Neural cell (in vitro differentiated cells): ENCODE measurements around the gene STYK1. TPM values are rescaled to one million over a fixed set of nuclear protein-coding genes. Genes with fewer than 3 reads are reported as not detected.

Experiments used
- H2AFZ ChIP-seq: fragments of 200-600, 300-800 bp; sonication (generic), shearing (Covaris generic); 2 replicates; pipeline ENCODE4 v1.6.0; 2014; ENCODE audit warnings: low read depth, mild to moderate bottlenecking, antibody characterized with exemption, low read length, moderate library complexity
- H3F3A ChIP-seq: fragments of 200-600 bp; shearing (Covaris generic); 2 replicates; pipeline ENCODE4 v1.6.1; 2016; ENCODE audit warnings: mild to moderate bottlenecking, moderate library complexity, mixed read lengths, antibody characterized with exemption, low read length; ENCODE audit not compliant: insufficient read depth, poor library complexity, severe bottlenecking
- H3K27ac ChIP-seq: fragments of 200-600, 300-800 bp; sonication (generic), shearing (Covaris generic); 2 replicates; pipeline ENCODE4 v1.5.1; 2014; ENCODE audit warnings: mild to moderate bottlenecking, low read length, moderate library complexity
- H3K27me3 ChIP-seq: fragments of 300-800, 200-600 bp; sonication (generic), shearing (Covaris generic); 2 replicates; pipeline ENCODE4 v1.6.0; 2014; ENCODE audit warnings: mild to moderate bottlenecking, low read depth, low read length, moderate library complexity; ENCODE audit not compliant: insufficient read depth
- H3K36me3 ChIP-seq: fragments of 300-800, 200-600 bp; sonication (generic), shearing (Covaris generic); 2 replicates; pipeline ENCODE4 v1.5.1; 2014; ENCODE audit warnings: mild to moderate bottlenecking, antibody characterized with exemption, low read length, moderate library complexity; ENCODE audit not compliant: insufficient read depth
- H3K4me2 ChIP-seq: fragments of 300-800, 200-600 bp; sonication (generic), shearing (Covaris generic); 2 replicates; pipeline ENCODE4 v1.6.0; 2014; ENCODE audit warnings: mild to moderate bottlenecking, low read length
- H3K4me3 ChIP-seq: fragments of 300-800, 200-600 bp; sonication (generic), shearing (Covaris generic); 2 replicates; pipeline ENCODE4 v1.5.1; 2014; ENCODE audit warnings: mild to moderate bottlenecking, low read length, moderate library complexity
- H3K79me2 ChIP-seq: fragments of 200-600 bp; shearing (Covaris generic); replicated peaks from 2 replicates; pipeline ENCODE4 v1.6.0; 2014; ENCODE audit warnings: mild to moderate bottlenecking, low read length, moderate library complexity; ENCODE audit not compliant: insufficient read depth
- H3K9ac ChIP-seq: fragments of 300-800, 200-600 bp; sonication (generic), shearing (Covaris generic); 2 replicates; pipeline ENCODE4 v1.6.1; 2016; ENCODE audit warnings: mild to moderate bottlenecking, low read length, mixed read lengths
- H3K9me2 ChIP-seq: fragments of 200-600 bp; shearing (Covaris generic); 2 replicates; pipeline ENCODE4 v1.6.1; 2016; ENCODE audit warnings: mild to moderate bottlenecking, low read length, mixed read lengths; ENCODE audit not compliant: insufficient read depth
- H3K9me3 ChIP-seq: fragments of 200-600, 300-800 bp; sonication (generic), shearing (Covaris generic); 2 replicates; pipeline ENCODE4 v1.6.1; 2016; ENCODE audit warnings: mild to moderate bottlenecking, mixed run types, low read length, moderate library complexity, mixed read lengths
- H4K20me1 ChIP-seq: fragments of 200-600 bp; shearing (Covaris generic); 2 replicates; pipeline ENCODE4 v1.6.1; 2016; ENCODE audit warnings: mild to moderate bottlenecking, mixed run types; ENCODE audit not compliant: insufficient read depth
- EP300 ChIP-seq: fragments of 450-650 bp; conservative IDR thresholded peaks from 2 replicates; pipeline ENCODE4 v1.6.1; 2014; ENCODE audit warnings: antibody characterized with exemption, mild to moderate bottlenecking, moderate library complexity; ENCODE audit not compliant: poor library complexity, severe bottlenecking
- EZH2 ChIP-seq: fragments of 200-600, 300-800 bp; shearing (Covaris generic), sonication (generic); IDR thresholded peaks from 2 replicates; pipeline ENCODE4 v1.6.1; 2014; ENCODE audit warnings: antibody characterized with exemption, low read length, borderline replicate concordance, mild to moderate bottlenecking; ENCODE audit not compliant: insufficient read depth, poor library complexity, severe bottlenecking
- MXI1 ChIP-seq: fragments of 450-650 bp; conservative IDR thresholded peaks from 2 replicates; pipeline ENCODE4 v1.6.1; 2014; ENCODE audit warnings: antibody characterized with exemption, mild to moderate bottlenecking; ENCODE audit not compliant: poor library complexity, severe bottlenecking
- RAD21 ChIP-seq: fragments of 450-650 bp; conservative IDR thresholded peaks from 2 replicates; pipeline ENCODE4 v1.6.1; 2014; ENCODE audit warnings: antibody characterized with exemption, mild to moderate bottlenecking, moderate library complexity
- SMC3 ChIP-seq: fragments of 450-650 bp; conservative IDR thresholded peaks from 2 replicates; pipeline ENCODE4 v1.6.1; 2014; ENCODE audit warnings: antibody characterized with exemption, mild to moderate bottlenecking, moderate library complexity; ENCODE audit not compliant: poor library complexity
- TAF1 ChIP-seq: IDR thresholded peaks from 2 replicates; pipeline ENCODE4 v1.6.1; 2012; ENCODE audit warnings: low read depth
- polyA minus RNA-seq: library from RNA; depleted of rRNA, polyadenylated mRNA; stranded (reverse); fragments of >200 nt; gene quantifications from 2 replicates; pipeline ENCODE4 v1.2.3, GENCODE V29; 2014
- polyA plus RNA-seq: library from polyadenylated mRNA; depleted of rRNA; stranded (reverse); fragments of >200 nt; gene quantifications from 2 replicates; pipeline ENCODE4 v1.2.3, GENCODE V29; 2014
- TF ChIP-seq, protein P1 (sequence below): fragments of 450-650 bp; IDR thresholded peaks from 2 replicates; pipeline ENCODE4 v1.5.1; 2014; ENCODE audit warnings: antibody characterized with exemption, mild to moderate bottlenecking, moderate library complexity; ENCODE audit not compliant: poor library complexity, severe bottlenecking
- TF ChIP-seq, protein P2 (sequence below): IDR thresholded peaks from 2 replicates; pipeline ENCODE4 v1.6.1; 2012; ENCODE audit warnings: borderline replicate concordance

The STYK1 gene, protein sequence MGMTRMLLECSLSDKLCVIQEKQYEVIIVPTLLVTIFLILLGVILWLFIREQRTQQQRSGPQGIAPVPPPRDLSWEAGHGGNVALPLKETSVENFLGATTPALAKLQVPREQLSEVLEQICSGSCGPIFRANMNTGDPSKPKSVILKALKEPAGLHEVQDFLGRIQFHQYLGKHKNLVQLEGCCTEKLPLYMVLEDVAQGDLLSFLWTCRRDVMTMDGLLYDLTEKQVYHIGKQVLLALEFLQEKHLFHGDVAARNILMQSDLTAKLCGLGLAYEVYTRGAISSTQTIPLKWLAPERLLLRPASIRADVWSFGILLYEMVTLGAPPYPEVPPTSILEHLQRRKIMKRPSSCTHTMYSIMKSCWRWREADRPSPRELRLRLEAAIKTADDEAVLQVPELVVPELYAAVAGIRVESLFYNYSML
- 0.24 and 0.26 TPM in 2 replicates for polyA plus RNA-seq
- not detected in 2 replicates for polyA minus RNA-seq

DNA sequence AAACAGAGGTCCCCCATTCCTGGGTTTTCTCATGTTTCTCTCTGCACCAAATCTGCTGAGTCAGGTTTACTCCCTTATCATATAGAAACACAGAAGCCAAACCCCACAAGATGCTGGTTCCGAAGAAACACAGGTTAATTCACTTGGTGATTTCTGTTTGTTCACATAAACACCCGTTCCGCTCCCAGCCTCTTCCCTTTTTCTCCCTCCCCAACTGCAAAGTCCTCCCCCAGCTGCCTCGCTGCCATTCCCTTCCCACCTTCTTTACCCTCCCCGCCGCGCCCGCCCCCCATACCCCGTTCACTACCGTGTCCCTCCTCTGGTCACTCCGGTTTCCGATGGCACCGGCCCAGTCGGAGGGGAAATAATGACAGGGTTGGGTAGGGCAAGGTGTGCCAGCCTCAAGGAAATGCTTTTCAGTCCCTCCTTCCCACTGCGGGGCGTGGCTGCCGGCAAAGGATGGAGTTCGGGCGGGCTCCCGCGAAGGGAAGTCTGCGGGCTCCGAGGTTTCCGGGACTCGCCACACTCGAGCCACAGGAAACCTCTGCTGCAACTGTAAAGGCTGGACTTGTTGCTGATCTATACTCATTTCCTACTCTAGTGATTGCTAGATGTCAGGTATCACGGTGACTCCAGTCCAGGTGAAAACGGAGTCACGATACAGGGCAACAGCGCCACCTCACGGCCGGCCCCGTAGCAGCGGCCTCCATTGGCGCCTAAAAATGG is at the start of gene STYK1:
TSS of gene STYK1 (minus strand) at position 394 of the 726 bp plus-strand sequence. CDS start 39,434 bp downstream, outside the sequence.
- Histone ChIP-seq H3K4me2 (peak within 1 kb of the TSS; percentile 58), H4K20me1 (no peaks in the 10 kb centered on the region), H3K36me3 (no peaks in the 10 kb centered on the region), H2AFZ (peak within 1 kb of the TSS; percentile 38), H3K79me2 (no peaks in the 10 kb centered on the region), H3K4me3 (peak within 1 kb of the TSS; percentile 70), H3K9me3 (no peaks in the 10 kb centered on the region), H3K27me3 (peaks cover 9% of the 10 kb centered on the region), H3F3A (no peaks in the 10 kb centered on the region), H3K9ac (no peak within 1 kb of the TSS), H3K9me2 (no peaks in the 10 kb centered on the region), H3K27ac (no peak within 1 kb of the TSS)
- TF ChIP-seq, protein P1, sequence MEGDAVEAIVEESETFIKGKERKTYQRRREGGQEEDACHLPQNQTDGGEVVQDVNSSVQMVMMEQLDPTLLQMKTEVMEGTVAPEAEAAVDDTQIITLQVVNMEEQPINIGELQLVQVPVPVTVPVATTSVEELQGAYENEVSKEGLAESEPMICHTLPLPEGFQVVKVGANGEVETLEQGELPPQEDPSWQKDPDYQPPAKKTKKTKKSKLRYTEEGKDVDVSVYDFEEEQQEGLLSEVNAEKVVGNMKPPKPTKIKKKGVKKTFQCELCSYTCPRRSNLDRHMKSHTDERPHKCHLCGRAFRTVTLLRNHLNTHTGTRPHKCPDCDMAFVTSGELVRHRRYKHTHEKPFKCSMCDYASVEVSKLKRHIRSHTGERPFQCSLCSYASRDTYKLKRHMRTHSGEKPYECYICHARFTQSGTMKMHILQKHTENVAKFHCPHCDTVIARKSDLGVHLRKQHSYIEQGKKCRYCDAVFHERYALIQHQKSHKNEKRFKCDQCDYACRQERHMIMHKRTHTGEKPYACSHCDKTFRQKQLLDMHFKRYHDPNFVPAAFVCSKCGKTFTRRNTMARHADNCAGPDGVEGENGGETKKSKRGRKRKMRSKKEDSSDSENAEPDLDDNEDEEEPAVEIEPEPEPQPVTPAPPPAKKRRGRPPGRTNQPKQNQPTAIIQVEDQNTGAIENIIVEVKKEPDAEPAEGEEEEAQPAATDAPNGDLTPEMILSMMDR: peak; percentile 88
- TF ChIP-seq SMC3 (peak; percentile 77), RAD21 (peak; percentile 74), EP300 (peak; percentile 13)
- TF ChIP-seq, protein P2, sequence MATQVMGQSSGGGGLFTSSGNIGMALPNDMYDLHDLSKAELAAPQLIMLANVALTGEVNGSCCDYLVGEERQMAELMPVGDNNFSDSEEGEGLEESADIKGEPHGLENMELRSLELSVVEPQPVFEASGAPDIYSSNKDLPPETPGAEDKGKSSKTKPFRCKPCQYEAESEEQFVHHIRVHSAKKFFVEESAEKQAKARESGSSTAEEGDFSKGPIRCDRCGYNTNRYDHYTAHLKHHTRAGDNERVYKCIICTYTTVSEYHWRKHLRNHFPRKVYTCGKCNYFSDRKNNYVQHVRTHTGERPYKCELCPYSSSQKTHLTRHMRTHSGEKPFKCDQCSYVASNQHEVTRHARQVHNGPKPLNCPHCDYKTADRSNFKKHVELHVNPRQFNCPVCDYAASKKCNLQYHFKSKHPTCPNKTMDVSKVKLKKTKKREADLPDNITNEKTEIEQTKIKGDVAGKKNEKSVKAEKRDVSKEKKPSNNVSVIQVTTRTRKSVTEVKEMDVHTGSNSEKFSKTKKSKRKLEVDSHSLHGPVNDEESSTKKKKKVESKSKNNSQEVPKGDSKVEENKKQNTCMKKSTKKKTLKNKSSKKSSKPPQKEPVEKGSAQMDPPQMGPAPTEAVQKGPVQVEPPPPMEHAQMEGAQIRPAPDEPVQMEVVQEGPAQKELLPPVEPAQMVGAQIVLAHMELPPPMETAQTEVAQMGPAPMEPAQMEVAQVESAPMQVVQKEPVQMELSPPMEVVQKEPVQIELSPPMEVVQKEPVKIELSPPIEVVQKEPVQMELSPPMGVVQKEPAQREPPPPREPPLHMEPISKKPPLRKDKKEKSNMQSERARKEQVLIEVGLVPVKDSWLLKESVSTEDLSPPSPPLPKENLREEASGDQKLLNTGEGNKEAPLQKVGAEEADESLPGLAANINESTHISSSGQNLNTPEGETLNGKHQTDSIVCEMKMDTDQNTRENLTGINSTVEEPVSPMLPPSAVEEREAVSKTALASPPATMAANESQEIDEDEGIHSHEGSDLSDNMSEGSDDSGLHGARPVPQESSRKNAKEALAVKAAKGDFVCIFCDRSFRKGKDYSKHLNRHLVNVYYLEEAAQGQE: no peak

DNA sequence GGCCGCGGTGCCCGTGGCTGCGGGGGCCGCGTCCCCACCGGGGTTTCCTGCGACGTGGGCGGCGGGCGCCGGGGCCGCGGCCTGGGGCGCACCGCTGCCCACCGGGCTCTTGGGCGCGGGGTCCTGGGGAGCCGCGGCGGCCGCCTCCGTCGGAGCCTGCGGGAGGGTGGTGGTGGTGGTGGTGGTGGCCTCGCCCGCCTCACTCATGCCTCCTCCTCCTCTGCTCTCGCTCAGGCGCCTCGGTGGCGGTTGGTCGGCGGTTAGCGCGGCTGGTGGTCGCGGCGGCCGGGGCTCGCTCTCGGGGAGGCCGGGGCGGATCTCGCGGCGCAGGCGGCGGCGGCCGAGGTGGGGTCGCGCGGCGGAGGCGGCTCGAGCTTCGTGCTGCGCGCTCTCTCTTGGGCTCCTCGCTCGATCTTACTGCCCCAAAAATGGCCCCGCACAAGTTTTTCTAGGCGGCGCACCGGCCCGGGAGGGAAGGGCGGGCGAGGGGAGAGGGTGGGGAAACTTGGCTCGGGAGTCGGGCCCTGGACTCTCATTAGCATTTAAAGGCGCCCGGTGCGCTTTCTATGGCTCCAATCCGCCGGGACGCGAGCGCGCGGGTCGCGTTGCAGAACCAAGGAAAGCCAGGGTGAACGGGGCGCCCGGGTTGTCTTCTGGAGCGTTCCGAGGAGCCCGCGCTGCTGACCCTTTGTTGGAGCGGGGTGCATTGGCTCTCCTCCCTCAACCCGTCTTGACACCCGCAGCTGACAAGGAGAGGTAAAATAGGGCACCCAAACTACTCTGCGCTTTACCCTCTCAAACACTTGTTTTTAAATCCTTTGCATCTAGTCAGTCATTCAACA is 49.3 kb upstream of the STYK1 start, which contains the start of gene YBX3:
TSS of gene YBX3 (minus strand) at position 419 of the 842 bp plus-strand sequence. CDS start at position 207, 212 bp downstream.
- peak within 1 kb of the TSS; percentile 42 for H3K9ac ChIP-seq
- H3K27me3 ChIP-seq: peaks cover 37% of the 10 kb centered on the region
- H3K4me3 ChIP-seq: peak within 1 kb of the TSS; percentile 78
- no peak within 1 kb of the TSS for H3K27ac ChIP-seq
- no peaks in the 10 kb centered on the region for H3K9me2 ChIP-seq
- H3K79me2 ChIP-seq: peaks cover 4% of the 10 kb centered on the region
- no peaks in the 10 kb centered on the region for H3K9me3 ChIP-seq
- H3K4me2 ChIP-seq: peak within 1 kb of the TSS; percentile 82
- H4K20me1 ChIP-seq: no peaks in the 10 kb centered on the region
- peak within 1 kb of the TSS; percentile 22 for H2AFZ ChIP-seq
- TF ChIP-seq SMC3 (no peak), MXI1 (peak; percentile 4), EP300 (no peak), TAF1 (no peak), EZH2 (no peak), RAD21 (no peak)
- TF ChIP-seq, protein P2: no peak
- no peaks in the 10 kb centered on the region for H3F3A ChIP-seq
- H3K36me3 ChIP-seq: no peaks in the 10 kb centered on the region
